GM19023 (cell line): ENCODE measurements around the gene CCDC187.
"Not testable (repeated sequence)": the region's sequence is repeated elsewhere in the genome, so short reads cannot be mapped to it uniquely, and the experiment has no call there.

Experiments
- ATAC-seq: cut with Tn5 transposase; IDR thresholded peaks from one replicate; pipeline ENCODE4 v1.9.1; 2021; ENCODE audit warnings: mild to moderate bottlenecking, moderate library complexity; ENCODE audit not compliant: unreplicated experiment

CCDC187 gene

GRCh38 chr9:136273244-136273865, 30.5 kb downstream of the CCDC187 start:
- no peak for ATAC-seq

- ATAC-seq, result no peak
Measured at GRCh38 chr9:136270173-136270705, 33.7 kb downstream of the CCDC187 start.

GRCh38 chr9:136268735-136269134, 35.2 kb downstream of the CCDC187 start:
- ATAC-seq, result no peak

GRCh38 chr9:136268318-136268717, 35.6 kb downstream of the CCDC187 start:
- no peak for ATAC-seq

- ATAC-seq, result peak; percentile 82
Measured at GRCh38 chr9:136267261-136268111, 36.4 kb downstream of the CCDC187 start.

GRCh38 chr9:136266641-136267040, 37.3 kb downstream of the CCDC187 start:
- not testable (repeated sequence) for ATAC-seq

GRCh38 chr9:136265561-136266355, 38.1 kb downstream of the CCDC187 start:
- no peak for ATAC-seq

GRCh38 chr9:136264441-136265405, 39.2 kb downstream of the CCDC187 start:
- ATAC-seq, result no peak

- ATAC-seq, result no peak
Measured at GRCh38 chr9:136264031-136264430, 39.9 kb downstream of the CCDC187 start.

- no peak for ATAC-seq
Measured at GRCh38 chr9:136262671-136263178, 41.2 kb downstream of the CCDC187 start.

- ATAC-seq, result no peak
Measured at GRCh38 chr9:136261686-136262430, 42.0 kb downstream of the CCDC187 start.

- ATAC-seq, result no peak
Measured at GRCh38 chr9:136260936-136261472, 42.9 kb downstream of the CCDC187 start.

- no peak for ATAC-seq
Measured at GRCh38 chr9:136260521-136260920, 43.4 kb downstream of the CCDC187 start.

- no peak for ATAC-seq
Measured at GRCh38 chr9:136259836-136260235, 44.1 kb downstream of the CCDC187 start.

GRCh38 chr9:136259517-136259813, 44.4 kb downstream of the CCDC187 start:
- no peak for ATAC-seq

- no peak for ATAC-seq
Measured at GRCh38 chr9:136258786-136259516, 44.9 kb downstream of the CCDC187 start.

- no peak for ATAC-seq
Measured at GRCh38 chr9:136258299-136258625, 45.6 kb downstream of the CCDC187 start.
